ENCODE data around the gene MED15. TPM values are rescaled to one million over a fixed set of nuclear protein-coding genes. Genes with fewer than 3 reads are reported as not detected.

Gene MED15
- total and polyA plus RNA-seq, 2 of the 8 experiments (the other 6 are each of a cell fraction or from before 2014, with no cell fraction given), result 28.3 to 57.1 TPM

DNA sequence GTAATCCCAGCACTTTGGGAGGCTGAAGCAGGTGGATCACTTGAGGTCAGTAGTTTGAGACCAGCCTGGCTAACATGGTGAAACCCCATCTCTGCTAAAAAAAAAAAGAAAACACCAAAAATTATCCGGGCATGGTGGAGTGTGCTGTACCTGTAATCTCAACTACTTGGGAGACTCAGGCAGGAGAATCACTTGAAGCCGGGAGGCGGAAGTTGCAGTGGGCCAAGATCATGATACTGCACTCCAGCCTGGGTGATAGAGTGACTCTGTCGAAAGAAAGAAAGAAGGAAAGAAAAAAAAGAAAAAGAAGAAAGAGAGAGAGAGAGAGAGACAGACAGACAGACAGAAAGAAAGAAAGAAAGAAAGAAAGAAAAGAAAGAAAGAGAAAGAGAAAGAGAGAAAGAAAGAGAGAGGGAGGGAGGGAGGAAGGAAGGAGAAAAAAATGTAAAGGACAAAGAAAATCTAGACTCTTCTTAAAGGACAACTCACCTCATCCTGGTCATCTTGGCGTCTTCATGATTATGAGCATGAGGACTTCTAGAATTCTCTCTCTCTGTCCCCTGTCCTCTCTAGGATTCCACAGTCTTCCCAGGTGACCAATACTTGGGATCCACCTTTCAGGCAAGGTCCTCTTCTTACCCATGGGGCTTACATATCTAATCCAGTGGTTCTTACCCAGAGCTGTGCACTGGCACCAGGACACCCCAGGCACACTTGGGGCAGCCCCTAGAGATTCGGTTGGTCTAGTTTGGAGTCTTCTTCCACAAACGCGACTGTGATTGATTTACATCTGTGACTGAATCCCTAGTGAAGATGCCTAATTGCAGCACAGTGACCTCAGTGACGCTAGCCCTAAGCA is 120.9 kb downstream of the MED15 start:
- Histone ChIP-seq H3K9ac (replicated peaks in 1 of 4; ENCODE audit: extremely low read depth in 1 of 4, low read depth in 3 of 4, low read length in 3 of 4) (no peak overlapping the region), H2BK15ac (ENCODE audit: low read length) (no peak overlapping the region), H3K4ac (replicated peaks; ENCODE audit: insufficient read length, low read depth, low read length) (no peak overlapping the region), H2BK120ac (replicated peaks; ENCODE audit: low read depth, low read length) (no peak overlapping the region), H3K56ac (replicated peaks; ENCODE audit: insufficient read length, low read depth, low read length) (no peak overlapping the region), H2BK12ac (ENCODE audit: low read depth, low read length) (no peak overlapping the region), H3K4me2 (ENCODE audit: insufficient read depth in 1 of 2, low read depth in 2 of 2, low read length in 2 of 2) (no peak overlapping the region), H3K27ac (ENCODE audit: low read depth, low read length) (no peak overlapping the region), H3K14ac (ENCODE audit: insufficient read length) (no peak overlapping the region), H3K18ac (ENCODE audit: extremely low read depth, low read length) (no peak overlapping the region), H3K4me1 (replicated peaks in 1 of 4; ENCODE audit: control insufficient read depth in 3 of 4, insufficient read depth in 4 of 4, low read length in 3 of 4) (no peaks in the 10 kb centered on the region), H4K5ac (ENCODE audit: insufficient read length, low read depth, low read length) (no peak overlapping the region), H2AK5ac (ENCODE audit: low read depth, low read length) (no peak overlapping the region), H3K79me2 (ENCODE audit: control insufficient read depth in 1 of 2, insufficient read depth in 2 of 2, low read length in 2 of 2) (no peaks in the 10 kb centered on the region), H4K20me1 (replicated peaks in 1 of 2; ENCODE audit: control insufficient read depth in 1 of 2, insufficient read depth in 2 of 2, low read length in 2 of 2) (no peaks in the 10 kb centered on the region), H2BK20ac (ENCODE audit: low read length) (no peak overlapping the region), H4K8ac (ENCODE audit: extremely low read depth, insufficient read depth, low read length) (no peak overlapping the region), H4K91ac (replicated peaks; ENCODE audit: insufficient read length, low read length) (no peak overlapping the region), H3K27me3 (replicated peaks in 1 of 4; ENCODE audit: control insufficient read depth in 3 of 4, extremely low read depth in 1 of 4, insufficient read depth in 3 of 4, low read length in 3 of 4) (no peaks in the 10 kb centered on the region; a peak in 1 of 7 replicates), H3K23me2 (ENCODE audit: low read depth, low read length) (no peaks in the 10 kb centered on the region), H3K79me1 (ENCODE audit: low read depth, low read length) (no peaks in the 10 kb centered on the region), H3K23ac (ENCODE audit: insufficient read length) (no peak overlapping the region), H3K4me3 (ENCODE audit: extremely low read depth in 1 of 4, insufficient read depth in 2 of 4, low read depth in 3 of 4, low read length in 4 of 4) (no peak overlapping the region), H2BK5ac (ENCODE audit: low read depth, low read length) (no peak overlapping the region), H2AFZ (ENCODE audit: low read length) (no peak overlapping the region), H3K36me3 (ENCODE audit: control insufficient read depth in 2 of 4, insufficient read depth in 4 of 4, low read length in 3 of 4) (no peaks in the 10 kb centered on the region), H3K9me3 (ENCODE audit: insufficient read depth in 2 of 2, low read depth in 1 of 2, low read length in 1 of 2) (no peaks in the 10 kb centered on the region)
- WGBS, 2 experiments (ENCODE audit: extremely low coverage in 1 of 2, insufficient coverage in 1 of 2, insufficient read length in 1 of 2, insufficient replicate concordance in 2 of 2, low coverage in 1 of 2, low lambda C conversion rate in 2 of 2, missing lambda C conversion rate in 1 of 2), result 85% methylated on average over 9 of the region's 9 CpGs; no CpG with 5 or more reads in 1 of the 2 experiments
- ChIA-PET POLR2A (ENCODE audit: partially characterized antibody) (interaction anchor here (1.1 kb wide), 1 partner anchor 10 kb away, joined by 3 read pairs; no protein-coding TSS in a partner anchor), CTCF (ENCODE audit: partially characterized antibody) (interaction anchor here (1.4 kb wide), 1 partner anchor 10 kb away, joined by 5 read pairs; no protein-coding TSS in a partner anchor)
- FAIRE-seq, result no peak
- TF ChIP-seq, protein P1, sequence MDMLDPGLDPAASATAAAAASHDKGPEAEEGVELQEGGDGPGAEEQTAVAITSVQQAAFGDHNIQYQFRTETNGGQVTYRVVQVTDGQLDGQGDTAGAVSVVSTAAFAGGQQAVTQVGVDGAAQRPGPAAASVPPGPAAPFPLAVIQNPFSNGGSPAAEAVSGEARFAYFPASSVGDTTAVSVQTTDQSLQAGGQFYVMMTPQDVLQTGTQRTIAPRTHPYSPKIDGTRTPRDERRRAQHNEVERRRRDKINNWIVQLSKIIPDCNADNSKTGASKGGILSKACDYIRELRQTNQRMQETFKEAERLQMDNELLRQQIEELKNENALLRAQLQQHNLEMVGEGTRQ (IDR thresholded peaks at IDR 0.05; ENCODE audit: low read length), result no peak
- TF ChIP-seq SUZ12 (IDR thresholded peaks at IDR 0.05; ENCODE audit: low read length) (no peak), CREB1 (IDR thresholded peaks at IDR 0.05) (no peak), TAF7 (optimal IDR thresholded peaks at IDR 0.05; ENCODE audit: borderline replicate concordance, low read depth, low read length) (no peak), EGR1 (IDR thresholded peaks at IDR 0.05; ENCODE audit: borderline replicate concordance, low read depth, low read length) (no peak)
- DNase-seq (ENCODE audit: low read depth in 1 of 2, low spot score in 2 of 2), result no peak

All from H1 (cell line).